GM18511 (cell line): ENCODE measurements around the gene WHAMM.
"Not testable (repeated sequence)": the region's sequence is repeated elsewhere in the genome, so short reads cannot be mapped to it uniquely, and the experiment has no call there.

ENCODE experiments used
- ATAC-seq: cut with Tn5 transposase; IDR thresholded peaks from one replicate; pipeline ENCODE4 v1.9.1; 2021; ENCODE audit warnings: mild to moderate bottlenecking, moderate library complexity; ENCODE audit not compliant: unreplicated experiment

The WHAMM gene

DNA sequence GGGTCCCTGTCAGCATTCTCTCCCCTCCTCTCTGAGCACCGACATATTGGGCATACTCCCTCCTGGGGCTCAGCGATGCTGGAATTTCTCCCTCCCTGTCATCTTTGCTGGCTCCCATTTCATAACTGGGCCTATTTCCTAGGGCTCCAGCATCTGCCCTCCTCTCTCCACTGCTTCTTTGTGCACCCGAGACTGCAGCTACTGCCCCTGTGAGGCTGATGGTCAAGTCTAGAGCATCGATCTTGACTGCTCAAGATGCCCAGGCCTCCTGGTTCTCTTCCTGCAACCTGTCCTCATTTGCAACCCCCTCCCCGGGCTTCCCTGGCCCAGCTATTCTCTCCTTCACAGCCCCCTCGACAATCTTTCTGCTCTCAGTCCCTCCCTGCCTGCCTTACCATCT lies 53.5 kb downstream of the WHAMM start:
- no peak for ATAC-seq

DNA sequence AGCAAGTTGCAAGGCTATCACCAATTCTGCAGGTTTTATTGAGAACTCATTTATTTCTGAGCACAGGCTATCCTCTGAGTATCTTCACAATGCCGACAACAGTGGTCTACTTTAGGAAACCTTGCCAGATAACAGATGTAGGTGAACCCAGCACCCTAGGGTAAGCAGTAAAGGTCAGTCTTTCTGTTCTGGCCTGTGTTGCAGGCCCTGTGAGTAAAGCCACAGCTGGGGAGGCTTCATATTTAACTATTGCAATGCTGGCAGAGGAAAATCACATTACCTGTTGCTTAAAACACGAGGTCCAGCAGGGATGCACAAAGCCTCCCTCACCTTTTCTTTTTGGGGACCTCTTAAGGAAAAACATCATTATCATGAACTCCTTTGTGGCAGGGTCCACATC lies 55.5 kb downstream of the WHAMM start:
- ATAC-seq = no peak

DNA sequence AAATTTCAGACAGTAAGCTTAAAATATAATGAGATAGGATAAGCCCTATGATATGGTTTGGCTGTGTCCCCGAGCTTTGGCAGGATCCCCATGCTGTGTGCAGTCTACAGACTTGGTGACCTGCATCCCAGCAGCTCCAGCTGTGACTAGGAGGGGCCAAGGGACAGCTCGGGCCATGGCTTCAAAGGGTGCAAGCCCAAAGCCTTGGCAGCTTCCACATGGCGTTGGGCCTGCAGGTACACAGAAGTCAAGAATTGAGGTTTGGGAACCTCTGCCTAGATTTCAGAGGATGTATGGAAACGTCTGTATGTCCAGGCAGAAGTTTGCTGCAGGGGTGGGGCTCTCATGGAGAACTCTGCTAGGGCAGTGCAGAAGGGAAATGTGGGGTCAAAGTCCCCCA lies 56.2 kb downstream of the WHAMM start:
- ATAC-seq = not testable (repeated sequence)

DNA sequence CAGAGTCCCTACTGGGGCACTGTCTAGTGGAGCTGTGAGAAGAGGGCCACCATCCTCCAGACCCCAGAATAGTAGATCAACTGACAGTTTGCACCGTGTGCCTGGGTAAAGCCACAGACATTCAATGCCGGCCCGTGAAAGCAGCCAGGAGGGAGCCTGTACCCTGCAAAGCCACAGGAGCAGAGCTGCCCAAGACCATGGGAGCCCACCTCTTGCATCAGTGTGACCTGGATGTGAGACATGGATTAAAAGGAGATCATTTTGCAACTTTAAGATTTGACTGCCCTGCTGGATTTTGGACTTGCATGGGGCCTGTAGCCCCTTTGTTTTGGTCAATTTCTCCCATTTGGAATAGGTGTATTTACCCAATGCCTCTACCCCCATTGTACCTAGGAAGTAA lies 56.6 kb downstream of the WHAMM start:
- not testable (repeated sequence) for ATAC-seq

DNA sequence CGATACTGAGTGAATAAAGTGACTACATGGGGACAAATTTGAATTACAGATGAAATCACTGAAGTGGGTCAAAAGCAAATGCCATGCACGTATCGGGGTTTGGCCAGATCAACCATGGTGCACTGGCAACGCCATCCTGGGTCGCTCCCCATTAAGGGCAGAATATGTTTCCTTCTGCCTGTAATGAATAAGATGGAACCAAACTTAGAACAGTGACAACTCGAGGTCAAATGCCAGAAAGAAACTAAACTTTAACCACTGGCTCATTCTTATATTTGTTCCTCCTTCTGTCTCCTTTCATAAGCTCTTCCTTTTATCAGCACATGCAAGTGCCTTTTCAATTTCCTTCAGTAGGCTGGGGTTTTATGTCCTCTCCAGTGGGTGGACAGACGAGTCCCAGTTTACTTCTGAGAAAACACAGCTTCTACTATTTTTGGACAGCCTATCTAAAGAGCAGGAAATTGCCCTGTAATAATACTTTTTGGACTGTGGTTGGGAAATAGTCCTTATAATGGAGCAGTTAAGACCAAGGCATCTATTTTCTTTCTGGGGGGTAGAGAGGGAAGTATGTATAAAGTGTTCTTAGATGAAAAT lies 61.4 kb downstream of the WHAMM start:
- no peak for ATAC-seq

DNA sequence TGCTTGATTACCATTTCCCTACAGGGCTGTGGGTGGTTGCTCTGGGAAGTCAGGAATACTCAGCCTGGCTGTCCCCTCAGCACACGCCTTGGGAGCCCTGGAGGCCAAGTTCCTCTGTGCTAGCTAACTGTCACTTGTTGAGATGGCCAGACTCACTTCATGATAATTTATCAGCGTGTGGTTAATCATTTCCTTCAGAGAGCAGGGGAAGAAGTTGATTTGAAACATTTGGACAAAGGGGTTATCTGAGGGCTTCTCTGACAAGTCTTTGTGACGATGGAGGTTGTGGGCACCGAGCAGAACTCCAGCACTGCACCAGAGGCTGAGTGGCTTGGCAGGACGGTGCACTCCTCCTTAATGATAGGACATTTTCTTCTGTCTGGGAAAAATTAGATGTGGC lies 61.9 kb downstream of the WHAMM start:
- ATAC-seq = no peak

DNA sequence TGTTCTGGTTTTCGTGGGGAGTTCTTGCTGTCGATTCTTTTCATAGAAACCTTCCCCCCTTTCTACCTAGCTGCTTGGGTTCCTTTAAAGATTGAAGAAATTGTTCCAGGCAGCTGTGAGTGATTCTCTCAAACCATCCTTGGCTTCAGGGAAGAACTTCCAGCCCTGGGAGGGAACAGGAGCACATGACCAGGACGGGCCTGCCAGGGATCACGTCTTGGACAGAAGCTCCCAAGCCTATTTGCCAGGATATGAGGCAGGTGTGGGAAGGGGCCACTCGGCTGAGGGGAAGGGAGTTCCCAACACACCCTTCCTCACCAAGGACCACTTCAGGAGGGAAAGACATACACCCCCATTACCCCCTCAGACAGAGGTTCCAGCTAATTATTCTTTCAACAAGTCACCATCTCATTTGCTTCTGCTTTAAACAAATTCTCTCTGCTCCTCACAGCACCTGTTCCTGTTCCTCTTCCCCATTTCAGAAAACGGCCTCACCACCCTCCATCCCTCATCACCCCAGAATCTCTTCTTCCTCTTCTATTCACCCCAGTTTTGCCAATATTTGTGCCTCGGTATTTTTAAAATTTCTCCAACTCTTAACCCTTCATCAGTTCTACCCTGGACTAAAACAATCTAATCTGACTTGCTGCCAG lies 62.5 kb downstream of the WHAMM start:
- no peak for ATAC-seq

DNA sequence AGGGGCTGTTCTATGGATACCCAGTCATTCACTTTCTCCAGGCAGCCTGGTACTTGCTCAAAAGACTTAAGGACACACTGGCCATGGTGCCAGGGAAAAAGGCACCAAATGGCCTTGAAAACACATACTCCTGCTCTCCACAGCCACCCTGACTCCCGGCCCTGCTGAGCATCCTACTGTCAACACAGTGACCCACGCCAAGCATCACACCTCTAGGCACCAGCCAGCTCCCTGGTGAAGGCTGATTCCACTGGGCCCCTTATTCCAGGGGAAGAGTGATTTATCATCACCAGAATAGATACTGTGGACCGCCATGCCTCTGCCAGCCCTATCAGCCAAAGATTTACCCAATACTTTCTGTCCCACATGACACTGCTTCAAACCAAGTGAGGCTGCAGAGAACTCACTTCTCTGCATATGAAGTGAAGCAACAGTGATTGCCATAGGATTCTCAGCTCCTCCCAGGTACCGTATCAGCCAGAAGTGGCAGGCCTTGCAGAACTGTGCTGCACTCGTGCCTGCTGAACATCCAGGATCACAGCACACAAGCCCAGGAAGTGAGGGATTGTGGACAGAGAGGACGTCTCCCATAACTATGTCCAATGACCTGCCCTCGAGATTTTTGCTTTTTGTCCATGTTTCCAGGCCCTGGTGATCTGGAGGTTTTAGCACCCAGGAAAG lies 63.7 kb downstream of the WHAMM start:
- ATAC-seq = no peak

DNA sequence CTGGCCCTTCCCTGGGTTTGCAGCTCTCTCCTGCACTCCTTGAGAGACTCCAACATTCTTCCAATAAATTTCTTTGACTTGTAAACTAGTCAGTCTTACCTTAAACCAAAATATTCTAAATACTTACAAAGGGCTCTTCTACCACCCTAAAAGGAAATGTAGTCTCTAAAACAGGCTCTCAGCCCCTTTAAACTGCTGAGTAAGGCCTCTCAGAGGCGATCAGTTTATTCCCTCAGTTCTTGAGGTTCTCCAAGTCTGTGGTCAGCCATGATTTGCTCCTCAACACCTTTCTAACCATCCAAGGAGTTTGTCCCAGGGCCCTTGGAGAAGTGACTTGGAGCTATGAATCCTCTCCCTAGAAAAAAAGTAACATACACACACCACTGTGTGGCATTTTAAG lies 64.8 kb downstream of the WHAMM start:
- no peak for ATAC-seq

DNA sequence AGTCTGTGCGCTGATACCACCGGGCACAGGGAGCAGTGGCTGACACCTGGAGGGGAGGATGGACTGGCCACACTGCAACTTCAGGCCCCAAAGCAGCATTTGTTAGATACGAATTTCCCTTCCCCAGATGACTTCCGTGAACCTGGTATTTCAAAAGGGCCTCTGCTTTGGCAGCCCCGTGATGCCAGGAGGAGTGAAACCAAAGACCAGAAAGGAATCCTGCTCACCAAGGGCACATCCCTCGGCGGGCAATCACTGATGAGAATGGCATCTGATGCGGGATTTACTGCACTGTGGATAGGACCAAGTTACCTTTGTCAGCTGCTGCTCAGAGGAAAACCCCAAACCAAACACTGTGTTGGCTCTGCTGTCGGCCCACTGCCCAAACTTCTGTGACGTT lies 65.5 kb downstream of the WHAMM start:
- no peak for ATAC-seq

DNA sequence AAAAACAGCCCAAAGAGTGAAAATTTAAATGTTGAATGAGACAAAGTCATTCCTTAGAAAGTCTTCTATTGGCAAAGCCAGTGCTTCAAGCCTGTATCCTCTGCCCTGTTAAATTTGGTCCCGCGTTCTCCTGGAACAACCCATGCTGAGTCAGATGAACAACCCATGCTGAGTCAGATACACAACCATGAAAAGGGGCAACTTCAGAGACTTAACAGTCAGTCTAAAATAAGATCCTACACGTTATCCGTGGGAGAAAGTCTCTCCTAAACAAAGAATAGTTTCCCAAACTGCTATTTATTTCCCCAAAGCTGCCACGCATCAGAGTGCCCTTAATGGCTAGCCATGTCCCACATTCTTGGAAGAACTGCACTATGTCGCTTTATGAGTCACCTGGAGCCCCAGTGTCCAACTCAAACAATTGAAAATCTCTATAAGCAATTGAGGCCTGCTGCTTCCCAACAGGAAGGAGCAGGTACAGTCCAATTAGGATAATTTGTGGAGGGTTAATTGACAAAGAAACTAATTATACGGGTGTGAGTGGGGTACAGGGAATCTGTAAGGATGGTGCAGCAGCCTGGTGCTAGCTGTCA lies 66.1 kb downstream of the WHAMM start:
- ATAC-seq = no peak

DNA sequence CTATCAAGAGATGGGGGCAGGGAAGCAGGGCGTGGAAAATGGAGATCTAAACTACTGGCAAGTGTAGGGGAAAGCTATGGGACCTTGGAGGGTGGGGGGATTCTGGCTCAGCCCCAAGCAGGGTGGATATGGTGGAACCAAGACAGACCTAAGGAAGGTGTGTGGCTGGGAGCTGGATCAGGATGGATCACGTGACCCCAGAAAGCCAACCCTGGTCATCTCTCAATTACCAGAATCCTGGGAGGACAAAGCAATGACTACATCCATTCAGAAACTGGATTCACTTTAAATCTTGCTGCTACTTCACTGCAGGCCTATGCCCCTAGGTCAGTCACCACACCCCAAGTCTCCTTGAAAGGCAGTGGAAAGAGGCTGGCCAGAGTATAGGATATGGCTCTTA lies 68.4 kb downstream of the WHAMM start:
- ATAC-seq = no peak

DNA sequence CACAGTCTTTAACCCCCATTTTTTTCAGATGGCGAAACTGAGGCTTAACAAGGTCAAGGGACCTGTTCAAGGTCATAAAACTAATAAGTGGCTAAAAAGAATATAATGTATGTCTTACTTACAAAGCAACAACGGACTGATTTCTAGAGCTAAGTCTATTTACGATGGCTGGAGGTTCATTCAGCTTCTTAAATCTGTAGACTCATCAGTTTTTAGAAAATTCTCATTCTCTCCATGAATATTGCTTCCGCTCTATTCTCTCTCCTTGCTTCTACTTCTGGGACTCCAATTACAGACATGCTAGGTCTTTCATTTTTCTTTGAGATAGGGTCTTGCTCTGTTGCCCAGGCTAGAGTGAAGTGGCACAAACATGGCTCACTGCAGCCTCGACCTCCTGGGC lies 68.9 kb downstream of the WHAMM start:
- ATAC-seq = no peak

DNA sequence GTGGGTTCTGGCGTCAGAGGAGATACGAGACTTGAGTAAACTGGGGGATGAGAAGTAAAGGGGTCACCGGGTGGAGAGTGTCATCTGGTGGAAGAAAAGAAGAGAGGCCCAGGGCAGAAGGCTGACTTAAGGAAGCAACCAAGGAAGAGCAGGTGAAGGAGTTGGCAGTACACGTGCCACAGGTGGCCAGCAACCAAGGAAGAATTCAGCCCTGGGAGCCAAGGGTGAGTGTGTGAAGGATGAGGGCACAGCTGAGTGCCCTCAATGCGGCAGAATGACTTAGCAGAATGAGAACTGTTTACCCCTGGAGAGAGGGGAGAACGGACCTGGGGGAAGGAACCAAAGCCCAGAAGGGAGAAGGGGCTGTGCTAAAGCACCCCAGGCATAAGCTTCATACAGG lies 71.3 kb downstream of the WHAMM start:
- no peak for ATAC-seq

DNA sequence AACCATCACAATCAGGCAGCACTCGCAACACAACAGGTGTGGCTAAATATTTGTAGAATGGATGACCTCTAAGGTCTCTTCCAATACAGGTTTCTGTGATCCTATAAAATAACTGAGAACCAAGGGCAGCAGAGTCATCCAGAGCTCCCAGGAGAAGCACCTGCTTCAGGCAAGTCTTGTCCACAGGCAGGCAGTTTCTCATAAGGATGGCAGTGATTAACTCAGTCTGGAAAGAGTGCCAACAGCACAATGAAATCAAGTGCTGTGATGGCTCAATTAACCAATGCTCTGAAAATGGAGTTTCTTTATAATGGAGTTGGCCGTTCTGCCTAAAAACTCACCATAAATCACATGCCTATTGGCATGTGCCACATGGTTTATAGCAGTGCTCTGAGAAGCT lies 72.3 kb downstream of the WHAMM start:
- no peak for ATAC-seq

DNA sequence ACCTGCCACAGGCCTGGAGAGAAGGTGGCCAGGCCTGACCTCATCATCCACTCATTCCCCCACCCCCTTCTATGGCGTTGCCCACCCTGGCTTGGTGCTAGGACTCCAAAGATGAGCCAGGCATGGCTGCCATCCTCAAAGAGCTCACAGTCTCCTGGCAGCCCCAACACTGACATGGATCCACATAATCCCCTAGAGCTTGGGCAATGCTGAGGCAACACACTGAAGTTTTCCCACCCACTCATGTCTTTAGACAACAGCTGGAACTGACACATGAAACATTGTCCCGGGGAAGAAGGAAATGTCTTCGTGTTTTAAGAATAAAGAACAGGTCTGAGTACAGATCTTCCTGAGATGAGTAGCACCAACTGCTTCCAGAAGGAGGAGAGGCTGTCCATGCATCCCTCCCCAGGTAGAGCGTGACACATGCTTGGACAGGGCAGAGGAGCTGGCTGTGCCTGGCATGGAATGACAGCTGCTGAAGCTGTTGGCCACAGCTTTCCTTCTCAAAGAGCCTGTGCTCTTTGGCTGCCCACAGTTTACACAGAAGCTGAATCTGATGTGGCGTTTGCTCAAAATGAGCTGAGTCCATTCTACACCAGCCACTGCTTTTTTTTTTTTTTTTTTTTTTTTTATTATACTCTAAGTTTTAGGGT lies 73.0 kb downstream of the WHAMM start:
- ATAC-seq = no peak
